Upper lobe of left lung (tissue), 6 donors: ENCODE measurements around the gene ZBTB17. TPM values are rescaled to one million over a fixed set of nuclear protein-coding genes. Genes with fewer than 3 reads are reported as not detected.

Source experiments
- ATAC-seq, 2 donors: fragments of 200-7000 bp; cut with Tn5 transposase; one replicate each; pipeline ENCODE4 v1.9.1; 2022; ENCODE audit warnings: mild to moderate bottlenecking in 2 of 2, moderate library complexity in 2 of 2; ENCODE audit not compliant: low FRiP score in 2 of 2
- DNase-seq, 2 donors: peaks; one replicate each; pipeline ENCODE4 v3.0.0-alpha.2; 2019 to 2020
- H3K27ac ChIP-seq, 4 donors: fragments of 200-600 bp; sonication (generic); one replicate each; pipeline ENCODE4 v1.5.1; 2016 to 2019
- H3K27me3 ChIP-seq, 4 donors: fragments of 200-600 bp; sonication (generic); one replicate each; pipeline ENCODE4 v1.5.1; 2017 to 2019
- H3K36me3 ChIP-seq, 4 donors: fragments of 200-600 bp; sonication (generic); one replicate each; pipeline ENCODE4 v1.5.1; 2016 to 2019
- H3K4me1 ChIP-seq, 4 donors: fragments of 200-600 bp; sonication (generic); one replicate each; pipeline ENCODE4 v1.5.1; 2018 to 2019
- H3K4me3 ChIP-seq, 4 donors: fragments of 200-600 bp; sonication (generic); one replicate each; pipeline ENCODE4 v1.5.1; 2017 to 2019; ENCODE audit warnings: mild to moderate bottlenecking in 2 of 4, moderate library complexity in 1 of 4
- H3K9me3 ChIP-seq, 4 donors: fragments of 200-600 bp; sonication (generic); one replicate each; pipeline ENCODE4 v1.5.1; 2018 to 2019
- CTCF ChIP-seq, 6 experiments: fragments of 450-650 bp in 4 of 6; fragments of 200-600 bp in 2 of 6; sonication (generic) in 2 of 6; IDR thresholded peaks; one replicate each; pipeline ENCODE4 v1.5.1; 2016 to 2019; ENCODE audit warnings: antibody characterized with exemption in 6 of 6
- EP300 ChIP-seq, 4 donors: sonication (generic); formaldehyde crosslinking; IDR thresholded peaks; one replicate each; pipeline ENCODE4 v1.5.1; 2017; ENCODE audit warnings: antibody characterized with exemption in 4 of 4, control low read depth in 2 of 4
- POLR2A ChIP-seq, 4 donors: fragments of 450-650 bp; IDR thresholded peaks; one replicate each; pipeline ENCODE4 v1.5.1; 2016 to 2017; ENCODE audit warnings: antibody characterized with exemption in 4 of 4, mild to moderate bottlenecking in 2 of 4
- POLR2AphosphoS5 ChIP-seq, 2 donors: sonication (generic); formaldehyde crosslinking; IDR thresholded peaks; one replicate each; pipeline ENCODE4 v1.5.1; 2017; ENCODE audit warnings: antibody characterized with exemption in 2 of 2
- WGBS, 2 donors: methylation state at CpG; one replicate each; pipeline ENCODE4 v1.1.5; 2017 to 2018; 5-methylcytosine and 5-hydroxymethylcytosine counted together
- total RNA-seq, 6 donors: library from RNA; depleted of rRNA in 4 of 6; stranded (reverse); fragments of >200 nt in 4 of 6; gene quantifications; one replicate each; pipeline versions ENCODE4 v1.1.0 to v1.2.1, GENCODE V29; 2016 to 2021
- donor health status: DM: no; HTN: no; CAD: no; lungs with moderate emphysema.
- donor health status: DM: no; HTN: yes; CAD: no; lungs with severe emphysema.

Gene ZBTB17
- total RNA-seq, 6 donors from 2014 or later, result 34.1 to 94.2 (median 42.9) TPM

DNA sequence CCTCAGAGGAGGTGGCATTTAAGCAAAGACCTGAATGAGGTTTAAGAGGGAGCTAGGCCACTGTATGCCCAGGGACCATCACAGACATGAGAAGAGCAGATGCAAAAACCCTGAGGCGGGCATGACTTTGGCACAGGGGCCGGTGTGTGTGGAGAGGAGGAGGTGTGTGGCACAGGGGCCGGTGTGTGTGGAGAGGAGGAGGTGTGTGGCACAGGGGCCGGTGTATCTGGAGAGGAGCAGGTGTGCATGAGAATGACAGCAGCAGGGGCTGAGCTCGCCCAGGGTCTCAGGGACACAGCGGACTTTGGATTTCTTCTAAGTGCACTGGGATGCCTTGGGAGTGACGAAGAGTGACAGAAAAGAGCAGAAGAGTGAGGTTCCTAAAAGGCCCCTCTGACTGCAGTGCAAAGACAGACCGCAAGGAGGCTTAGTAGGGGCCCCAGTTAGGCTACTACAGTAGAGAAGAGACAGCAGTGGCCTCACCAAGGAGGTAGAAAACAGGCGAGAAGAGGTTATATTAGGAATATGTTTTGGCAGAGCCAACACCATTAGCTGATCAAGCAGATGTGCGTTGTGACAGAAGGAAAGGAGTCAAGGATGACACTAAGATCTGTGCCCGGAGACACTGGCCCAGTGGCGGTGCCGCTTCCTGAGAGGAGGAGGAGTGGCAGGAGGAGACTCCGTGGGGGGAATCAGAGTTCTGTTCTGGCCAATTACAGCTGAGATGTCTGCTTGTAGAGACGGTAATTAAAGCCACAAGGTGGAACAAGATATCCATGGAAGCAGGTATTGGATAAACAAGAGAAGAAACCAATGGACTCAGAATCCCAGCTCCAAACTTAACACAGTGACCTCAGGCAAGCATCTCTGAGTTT lies 18.4 kb downstream of the ZBTB17 start:
- H3K27me3 ChIP-seq, result no peaks in the 10 kb centered on the region
- 77 to 79% methylated on average over 15 of the region's 15 CpGs for WGBS, 2 donors
- ATAC-seq (no peak), DNase-seq (no peak)
- H3K27ac ChIP-seq, result peak overlapping the region in 1 of 4 donors; percentile 32
- H3K9me3 ChIP-seq, result no peaks in the 10 kb centered on the region
- no peak overlapping the region for H3K4me3 ChIP-seq
- TF ChIP-seq POLR2AphosphoS5 (IDR thresholded peaks at IDR 0.05), result no peak
- no peak for TF ChIP-seq POLR2A (IDR thresholded peaks at IDR 0.05)
- TF ChIP-seq EP300 (IDR thresholded peaks at IDR 0.05), result no peak
- no peak for TF ChIP-seq CTCF (IDR thresholded peaks at IDR 0.05)
- peaks cover 52 to 79% (median 60%) of the 10 kb centered on the region in 4 donors for H3K4me1 ChIP-seq
- H3K36me3 ChIP-seq, result no peaks in the 10 kb centered on the region

- H3K9me3 ChIP-seq, result no peaks in the 10 kb centered on the region
- DNase-seq, result no peak
- peak overlapping the region in 3 of 4 donors; percentile 12 to 58 (median 48) for H3K27ac ChIP-seq
- no peaks in the 10 kb centered on the region for H3K27me3 ChIP-seq
- peak in 1 of 2 donors; percentile 66 for ATAC-seq
- TF ChIP-seq POLR2A (IDR thresholded peaks at IDR 0.05) (no peak), POLR2AphosphoS5 (IDR thresholded peaks at IDR 0.05) (no peak), EP300 (IDR thresholded peaks at IDR 0.05) (no peak), CTCF (IDR thresholded peaks at IDR 0.05) (no peak)
- no peaks in the 10 kb centered on the region for H3K36me3 ChIP-seq
- H3K4me1 ChIP-seq, result peaks cover 65 to 92% (median 72%) of the 10 kb centered on the region in 4 donors
- no peak overlapping the region for H3K4me3 ChIP-seq
Measured at GRCh38 chr1:15956150-15956549, 19.8 kb downstream of the ZBTB17 start.

GRCh38 chr1:15955552-15955951 lies 20.3 kb downstream of the ZBTB17 start:
- H3K9me3 ChIP-seq, result no peaks in the 10 kb centered on the region
- WGBS, 2 donors, result 95 to 100% methylated on average over 2 of the region's 2 CpGs
- peak overlapping the region; percentile 12 to 58 (median 44) for H3K27ac ChIP-seq
- no peak for TF ChIP-seq POLR2AphosphoS5 (IDR thresholded peaks at IDR 0.05)
- TF ChIP-seq POLR2A (IDR thresholded peaks at IDR 0.05), result no peak
- no peak for TF ChIP-seq CTCF (IDR thresholded peaks at IDR 0.05)
- no peak for TF ChIP-seq EP300 (IDR thresholded peaks at IDR 0.05)
- no peaks in the 10 kb centered on the region for H3K36me3 ChIP-seq
- H3K4me3 ChIP-seq, result no peak overlapping the region
- DNase-seq, result no peak
- ATAC-seq, result no peak
- peaks cover 70 to 95% (median 78%) of the 10 kb centered on the region in 4 donors for H3K4me1 ChIP-seq
- H3K27me3 ChIP-seq, result no peaks in the 10 kb centered on the region

- ATAC-seq (no peak), DNase-seq (no peak)
- WGBS, 2 donors, result 80 to 93% methylated on average over 3 of the region's 3 CpGs
- Histone ChIP-seq H3K27ac (peak overlapping the region; percentile 8 to 65 (median 59)), H3K9me3 (no peaks in the 10 kb centered on the region), H3K27me3 (no peaks in the 10 kb centered on the region), H3K36me3 (no peaks in the 10 kb centered on the region), H3K4me3 (no peak overlapping the region), H3K4me1 (peaks cover 79 to 95% (median 90%) of the 10 kb centered on the region in 4 donors)
- no peak for TF ChIP-seq EP300 (IDR thresholded peaks at IDR 0.05)
- no peak for TF ChIP-seq POLR2A (IDR thresholded peaks at IDR 0.05)
- TF ChIP-seq CTCF (IDR thresholded peaks at IDR 0.05), result no peak
- no peak for TF ChIP-seq POLR2AphosphoS5 (IDR thresholded peaks at IDR 0.05)
Measured at GRCh38 chr1:15954316-15954715, 21.6 kb downstream of the ZBTB17 start.
